GM13976 (cell line): ENCODE results near the gene TCOF1.

ENCODE experiments used
- DNase-seq: peaks from one replicate; pipeline ENCODE4 v3.0.0; 2012; ENCODE audit warnings: low spot score
- CTCF ChIP-seq: IDR thresholded peaks from 2 replicates; pipeline ENCODE4 v1.5.1; 2012; ENCODE audit warnings: borderline replicate concordance, mild to moderate bottlenecking; ENCODE audit not compliant: insufficient read depth; ENCODE audit errors: extremely low read depth, missing control alignments, control extremely low read depth
- in situ Hi-C: fragments of 300-500 bp; cut with MboI; formaldehyde crosslinking; loops from one replicate; pipeline ENCODE4 v1.12.0; 2022; ENCODE audit warnings: low sequenced_read_pairs, mixed read lengths, inconsistent platforms; ENCODE audit not compliant: unreplicated experiment

Gene TCOF1

GRCh38 chr5:150399524-150400211 is 42.2 kb downstream of the TCOF1 start:
- no peak for TF ChIP-seq CTCF
- in situ Hi-C loops, result no loop called here
- DNase-seq, result no peak

- in situ Hi-C loops, result no loop called here
- DNase-seq, result no peak
- no peak for TF ChIP-seq CTCF
These were observed 43.0 kb downstream of the TCOF1 start for GRCh38 chr5:150400316-150401075.

- TF ChIP-seq CTCF, result no peak
- in situ Hi-C loops, result no loop called here
- no peak for DNase-seq
These were observed 43.5 kb downstream of the TCOF1 start for GRCh38 chr5:150401076-150401375.

- TF ChIP-seq CTCF, result no peak
- DNase-seq, result no peak
- in situ Hi-C loops, result no loop called here
These were observed 44.1 kb downstream of the TCOF1 start for GRCh38 chr5:150401376-150402228.

GRCh38 chr5:150402229-150402773 is 44.8 kb downstream of the TCOF1 start:
- in situ Hi-C loops, result no loop called here
- TF ChIP-seq CTCF, result no peak
- no peak for DNase-seq

GRCh38 chr5:150402901-150403342 is 45.4 kb downstream of the TCOF1 start:
- in situ Hi-C loops, result no loop called here
- no peak for DNase-seq
- TF ChIP-seq CTCF, result no peak
